Effector memory CD4-positive, alpha-beta T cell (primary cell): ENCODE measurements around the gene WDR88.

Experiments
- DNase-seq, 3 donors: peaks; one replicate each; pipeline ENCODE4 v3.0.0-alpha.2; 2020
- H3K27ac ChIP-seq: 2 replicates; pipeline ENCODE4 v1.7.0; 2013; ENCODE audit warnings: mild to moderate bottlenecking, low read length, moderate library complexity; ENCODE audit not compliant: insufficient read depth, poor library complexity, severe bottlenecking
- H3K27me3 ChIP-seq: replicated peaks from 2 replicates; pipeline ENCODE4 v1.7.0; 2013; ENCODE audit warnings: mild to moderate bottlenecking, low read length; ENCODE audit not compliant: insufficient read depth, control insufficient read depth, poor library complexity, severe bottlenecking
- H3K36me3 ChIP-seq: 2 replicates; pipeline ENCODE4 v1.7.0; 2013; ENCODE audit warnings: mild to moderate bottlenecking, low read length, moderate library complexity; ENCODE audit not compliant: control insufficient read depth, insufficient read depth
- H3K4me1 ChIP-seq: 2 replicates; pipeline ENCODE4 v1.7.0; 2013; ENCODE audit warnings: low read length, mild to moderate bottlenecking; ENCODE audit not compliant: control insufficient read depth, insufficient read depth, poor library complexity, severe bottlenecking
- H3K4me3 ChIP-seq: 2 replicates; pipeline ENCODE4 v1.7.0; 2013; ENCODE audit warnings: low read length, low read depth, mild to moderate bottlenecking; ENCODE audit not compliant: insufficient read depth, poor library complexity, severe bottlenecking
- H3K9me3 ChIP-seq: 2 replicates; pipeline ENCODE4 v1.7.0; 2013; ENCODE audit warnings: mild to moderate bottlenecking, low read length, moderate library complexity; ENCODE audit not compliant: control insufficient read depth
- total RNA-seq, 3 donors: gene quantifications; one replicate each; lab custom pipeline; 2026; lab: John Stamatoyannopoulos, UW

The WDR88 gene
- total RNA-seq, result 0 to 0.09 (median 0) reads per million in 3 donors

- Histone ChIP-seq H3K27ac (no peak within 1 kb of the TSS), H3K4me3 (no peak within 1 kb of the TSS), H3K36me3 (peaks cover 9% of the 10 kb centered on the region), H3K27me3 (no peaks in the 10 kb centered on the region), H3K4me1 (peaks cover 2% of the 10 kb centered on the region), H3K9me3 (no peaks in the 10 kb centered on the region)
- no peak for DNase-seq
Measured at GRCh38 chr19:33132021-33132420, at the start of gene WDR88. TSS of gene WDR88 (plus strand) at chr19:33132114. CDS start at chr19:33132170, 56 bp downstream.

- peaks cover 13% of the 10 kb centered on the region for H3K4me1 ChIP-seq
- H3K27ac ChIP-seq, result no peak overlapping the region
- H3K4me3 ChIP-seq, result no peak overlapping the region
- no peaks in the 10 kb centered on the region for H3K27me3 ChIP-seq
- DNase-seq, result no peak
- no peaks in the 10 kb centered on the region for H3K9me3 ChIP-seq
- peaks cover 17% of the 10 kb centered on the region for H3K36me3 ChIP-seq
Measured at GRCh38 chr19:33085570-33086128, 46.3 kb upstream of the WDR88 start.

- Histone ChIP-seq H3K27me3 (no peaks in the 10 kb centered on the region), H3K4me1 (peaks cover 5% of the 10 kb centered on the region), H3K27ac (no peak overlapping the region), H3K36me3 (peaks cover 23% of the 10 kb centered on the region), H3K4me3 (no peak overlapping the region), H3K9me3 (no peaks in the 10 kb centered on the region)
- DNase-seq, result no peak
Measured at GRCh38 chr19:33086955-33087354, 45.0 kb upstream of the WDR88 start.

DNA sequence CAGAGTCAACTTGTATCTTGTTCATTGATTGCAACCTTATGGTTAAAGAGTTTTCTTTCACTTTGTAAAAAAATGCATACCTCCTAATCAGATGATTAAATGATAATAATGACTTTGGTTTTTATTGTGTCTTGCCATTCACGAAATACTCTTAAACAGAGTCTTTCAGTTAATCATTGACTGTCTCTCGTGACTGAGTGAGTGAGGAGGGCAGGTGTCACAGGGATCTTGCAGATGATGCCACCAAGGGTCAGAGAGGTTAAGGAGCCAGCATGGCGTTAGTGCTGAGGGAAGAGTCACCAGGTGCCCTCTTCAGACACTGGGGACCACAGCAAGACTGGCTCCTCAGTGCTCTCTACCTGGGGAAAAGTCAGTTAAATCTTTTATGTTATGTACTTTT lies 42.9 kb upstream of the WDR88 start:
- Histone ChIP-seq H3K27ac (no peak overlapping the region), H3K4me3 (no peak overlapping the region), H3K9me3 (no peaks in the 10 kb centered on the region), H3K36me3 (peaks cover 43% of the 10 kb centered on the region), H3K4me1 (no peaks in the 10 kb centered on the region), H3K27me3 (no peaks in the 10 kb centered on the region)
- no peak for DNase-seq

GRCh38 chr19:33090179-33090578 lies 41.7 kb upstream of the WDR88 start:
- H3K9me3 ChIP-seq, result no peaks in the 10 kb centered on the region
- DNase-seq, result no peak
- no peak overlapping the region for H3K27ac ChIP-seq
- no peak overlapping the region for H3K4me3 ChIP-seq
- peaks cover 54% of the 10 kb centered on the region for H3K36me3 ChIP-seq
- no peaks in the 10 kb centered on the region for H3K4me1 ChIP-seq
- no peaks in the 10 kb centered on the region for H3K27me3 ChIP-seq

- no peaks in the 10 kb centered on the region for H3K9me3 ChIP-seq
- DNase-seq, result no peak
- H3K4me1 ChIP-seq, result no peaks in the 10 kb centered on the region
- no peak overlapping the region for H3K27ac ChIP-seq
- no peaks in the 10 kb centered on the region for H3K27me3 ChIP-seq
- no peak overlapping the region for H3K4me3 ChIP-seq
- H3K36me3 ChIP-seq, result peaks cover 82% of the 10 kb centered on the region
Measured at GRCh38 chr19:33093420-33094210, 38.3 kb upstream of the WDR88 start.

- peaks cover 76% of the 10 kb centered on the region for H3K36me3 ChIP-seq
- DNase-seq, result no peak
- no peaks in the 10 kb centered on the region for H3K9me3 ChIP-seq
- H3K4me1 ChIP-seq, result no peaks in the 10 kb centered on the region
- no peaks in the 10 kb centered on the region for H3K27me3 ChIP-seq
- no peak overlapping the region for H3K4me3 ChIP-seq
- H3K27ac ChIP-seq, result no peak overlapping the region
Measured at GRCh38 chr19:33094436-33095067, 37.4 kb upstream of the WDR88 start.

- no peak for DNase-seq
- no peaks in the 10 kb centered on the region for H3K4me1 ChIP-seq
- no peaks in the 10 kb centered on the region for H3K9me3 ChIP-seq
- H3K36me3 ChIP-seq, result peaks cover 74% of the 10 kb centered on the region
- no peak overlapping the region for H3K27ac ChIP-seq
- H3K4me3 ChIP-seq, result no peak overlapping the region
- H3K27me3 ChIP-seq, result no peaks in the 10 kb centered on the region
Measured at GRCh38 chr19:33096005-33096404, 35.9 kb upstream of the WDR88 start.

DNA sequence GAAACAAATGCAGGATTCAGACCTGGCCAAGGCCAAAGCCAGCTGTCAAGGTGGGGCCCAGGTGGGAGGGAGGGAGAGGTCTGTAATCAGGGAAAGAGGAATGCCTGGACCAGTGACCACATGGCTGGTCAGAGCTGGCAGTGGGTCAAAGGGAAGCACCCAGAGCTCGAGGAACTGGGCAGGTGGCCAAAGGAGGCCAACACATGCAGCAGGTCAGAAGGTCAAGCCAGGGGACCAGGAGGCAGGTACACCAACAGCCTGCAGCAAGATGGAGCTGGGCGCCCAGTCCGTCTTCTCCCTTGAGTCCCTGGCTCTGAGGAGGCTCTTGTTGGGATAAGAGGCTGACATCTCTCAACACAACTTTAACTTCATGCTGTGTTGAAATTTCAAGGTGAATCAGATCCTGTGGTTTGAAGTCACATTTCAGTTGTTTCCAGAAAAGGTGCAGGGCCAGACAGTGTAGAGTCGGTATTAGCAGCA lies 33.8 kb upstream of the WDR88 start:
- no peak for DNase-seq
- H3K4me3 ChIP-seq, result no peak overlapping the region
- H3K27me3 ChIP-seq, result no peaks in the 10 kb centered on the region
- H3K4me1 ChIP-seq, result no peaks in the 10 kb centered on the region
- no peak overlapping the region for H3K27ac ChIP-seq
- H3K9me3 ChIP-seq, result no peaks in the 10 kb centered on the region
- H3K36me3 ChIP-seq, result peaks cover 70% of the 10 kb centered on the region
